ENCODE results near the gene SPIB.
A peak's percentile ranks its signal among the peaks of the same experiment; 100 is the strongest.

Gene SPIB

GRCh38 chr19:50475736-50476223 is 57.0 kb downstream of the SPIB start:
- DNase-seq: no peak

- peak; percentile 92 to 95 for DNase-seq
These were observed 57.6 kb downstream of the SPIB start, which contains the start of the genes EMC10 and GARIN5A for GRCh38 chr19:50476224-50476906. EMC10 (plus strand) TSS chr19:50476507; CDS start chr19:50476545, 38 bp downstream. GARIN5A (minus strand) TSS chr19:50476848; CDS start chr19:50476388, 460 bp downstream.

GRCh38 chr19:50476907-50477238 is 58.1 kb downstream of the SPIB start:
- no peak for DNase-seq

GRCh38 chr19:50477751-50478515 is 59.2 kb downstream of the SPIB start:
- DNase-seq: no peak

GRCh38 chr19:50478901-50479715 is 60.4 kb downstream of the SPIB start:
- peak; percentile 31 to 35 for DNase-seq

GRCh38 chr19:50479761-50480251 is 61.1 kb downstream of the SPIB start:
- DNase-seq: no peak

- DNase-seq: no peak
These were observed 61.8 kb downstream of the SPIB start for GRCh38 chr19:50480281-50481111.

All from stimulated activated CD4-positive, alpha-beta T cell treated with anti-CD3 and anti-CD28 coated beads, Interleukin-2, amount 100 ng/mL, for 24 hours (primary cell).